HG03045 (cell line): ENCODE measurements around the gene SEC61G.

Experiments
- ATAC-seq: cut with Tn5 transposase; IDR thresholded peaks from one replicate; pipeline ENCODE4 v1.9.1; 2021; ENCODE audit warnings: mild to moderate bottlenecking, moderate library complexity; ENCODE audit not compliant: unreplicated experiment

SEC61G gene

DNA sequence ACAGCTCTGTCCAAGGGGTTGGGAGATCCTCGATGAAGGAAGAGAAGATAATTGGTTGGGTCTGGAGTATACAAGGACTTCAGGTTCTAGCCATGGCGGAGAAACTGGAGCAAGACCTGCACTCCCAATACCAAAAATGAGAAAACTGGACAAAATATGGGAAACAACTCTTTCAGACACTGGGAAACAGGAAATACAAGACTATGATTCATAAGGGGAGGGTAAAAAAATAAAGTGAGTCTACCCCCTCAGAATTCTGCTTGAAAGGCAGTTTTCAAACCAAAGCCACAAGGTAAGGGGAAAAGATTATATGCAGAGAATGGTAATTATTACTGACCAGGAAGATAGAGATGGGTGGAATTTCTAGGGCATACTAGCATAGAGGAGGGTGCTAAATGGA lies 10.2 kb upstream of the SEC61G start:
- ATAC-seq = no peak

DNA sequence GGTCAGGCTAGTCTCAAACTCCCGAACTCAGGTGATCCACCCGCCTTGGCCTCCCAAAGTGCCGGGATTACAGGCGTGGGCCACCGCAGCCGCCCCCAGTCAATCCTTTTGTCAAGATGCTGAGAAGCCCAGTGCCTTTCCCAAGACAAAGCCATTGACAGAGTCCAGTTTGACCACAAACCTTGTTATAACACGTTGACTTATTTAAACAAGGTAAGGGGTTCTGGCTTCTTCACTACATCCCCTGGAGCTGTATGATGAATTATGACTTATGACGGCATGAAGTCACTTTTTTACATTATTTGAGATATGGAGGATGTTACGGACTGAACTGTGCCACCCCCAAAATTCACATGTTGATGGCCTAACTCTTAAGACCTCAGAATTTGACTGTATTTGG lies 5.8 kb upstream of the SEC61G start:
- no peak for ATAC-seq

DNA sequence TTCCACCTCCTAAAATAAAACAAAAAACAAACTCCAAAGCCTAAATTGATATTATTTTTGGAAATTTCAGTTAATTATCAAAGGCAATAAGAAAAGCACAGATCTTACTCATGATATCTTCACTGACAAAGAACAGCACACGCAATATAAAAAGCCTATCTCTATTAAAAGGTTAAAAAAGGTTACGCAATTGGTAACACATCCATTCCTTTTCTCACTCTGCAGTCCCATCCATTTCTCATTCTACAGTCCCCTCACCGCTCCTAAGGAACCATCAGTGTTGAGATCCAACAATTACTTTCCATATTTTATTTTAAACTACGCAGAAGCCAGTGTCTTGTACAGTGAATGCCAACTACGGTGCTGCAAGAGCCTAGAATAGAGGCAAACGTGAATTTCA lies 1.3 kb downstream of the SEC61G start:
- no peak for ATAC-seq

DNA sequence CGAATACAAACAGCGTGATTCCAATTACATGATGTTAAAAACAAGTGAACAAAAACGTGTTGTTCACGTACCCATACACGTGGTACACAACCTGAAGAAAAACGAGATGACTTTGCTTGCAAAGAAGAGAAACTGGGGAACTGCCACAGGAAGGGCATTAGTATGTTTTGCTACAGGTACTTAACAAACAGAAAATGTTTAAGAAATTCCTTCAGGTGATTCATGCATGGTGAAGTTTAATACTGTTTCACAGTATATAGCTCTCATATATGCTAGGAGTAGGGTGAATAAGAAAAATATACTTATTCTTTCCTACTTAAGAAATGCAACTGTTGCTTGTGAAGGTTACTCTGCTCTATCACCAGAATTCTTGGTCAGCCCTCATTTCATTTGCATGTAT lies 9.8 kb downstream of the SEC61G start:
- no peak for ATAC-seq

DNA sequence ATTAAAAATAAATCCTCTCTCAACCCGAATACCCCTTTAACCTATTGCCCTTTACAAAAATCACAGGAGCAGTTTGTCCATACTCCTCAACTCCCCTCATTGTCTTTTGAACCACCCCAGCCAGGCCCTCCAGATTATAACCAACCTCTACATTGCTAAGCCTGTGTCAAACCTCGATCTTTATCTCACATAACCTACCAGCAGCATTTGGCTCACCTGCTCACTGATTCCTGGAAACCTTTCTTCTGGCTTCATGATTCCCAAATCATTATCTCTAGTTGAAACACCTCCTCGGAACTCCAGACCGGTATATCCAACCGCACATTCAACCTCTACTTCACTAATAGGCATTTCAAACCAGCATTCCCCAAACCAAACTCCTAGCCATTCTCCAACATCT lies 11.8 kb downstream of the SEC61G start:
- ATAC-seq = no peak

DNA sequence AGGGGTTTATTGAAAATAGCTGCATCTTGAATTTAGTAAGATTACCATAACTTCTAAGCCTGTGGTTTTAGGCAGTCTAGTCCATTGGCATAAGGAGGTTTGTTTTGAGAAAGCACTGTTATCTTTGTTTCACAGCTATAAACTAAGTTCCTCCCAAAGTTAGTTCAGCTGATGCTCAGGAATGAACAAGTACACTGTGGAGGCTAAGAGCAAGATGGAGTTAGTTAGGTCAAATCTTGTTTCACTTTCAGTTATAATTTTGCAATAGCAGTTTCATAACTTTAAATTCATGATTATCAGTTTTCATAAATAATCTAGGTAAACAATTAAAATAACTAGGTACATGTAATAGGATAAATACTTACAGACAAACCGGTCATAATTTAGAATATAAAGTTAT lies 15.4 kb downstream of the SEC61G start:
- ATAC-seq = no peak

DNA sequence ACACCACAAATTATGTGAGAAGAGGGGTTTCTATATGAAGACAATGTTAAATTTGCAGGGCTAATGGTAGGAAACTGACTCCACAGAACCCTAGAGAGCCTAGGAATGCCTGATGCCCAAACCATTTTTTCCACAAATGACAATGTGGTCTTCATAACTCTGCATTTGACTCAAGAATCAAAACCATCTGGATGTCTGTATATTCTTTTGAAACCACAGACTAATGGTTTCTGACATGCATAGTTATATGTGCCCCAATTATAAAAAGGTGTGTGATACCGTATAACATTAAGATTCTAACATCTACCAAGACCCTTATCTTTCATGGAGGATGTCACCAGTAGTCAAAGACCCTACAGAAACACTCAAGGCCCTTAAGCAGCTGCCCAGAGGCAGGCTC lies 20.3 kb downstream of the SEC61G start:
- ATAC-seq = no peak

DNA sequence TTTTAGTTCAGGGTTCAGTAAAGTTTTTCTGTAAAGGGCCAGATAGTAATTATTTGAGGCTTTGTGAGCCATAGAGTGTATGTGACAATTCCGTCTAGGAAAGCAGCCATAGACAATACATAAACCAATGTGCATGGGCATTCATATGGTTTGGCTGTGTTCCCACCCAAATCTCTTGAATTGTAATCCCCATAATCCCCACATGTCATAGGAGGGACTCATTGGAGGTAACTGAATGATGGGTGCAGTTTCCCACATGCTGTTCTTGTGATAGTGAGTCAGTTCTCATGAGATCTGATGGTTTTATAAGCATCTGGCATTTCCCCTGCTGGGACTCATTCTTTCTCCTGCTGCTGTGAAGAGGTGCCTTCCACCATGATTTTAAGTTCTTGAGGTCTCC lies 29.9 kb downstream of the SEC61G start:
- ATAC-seq = no peak

DNA sequence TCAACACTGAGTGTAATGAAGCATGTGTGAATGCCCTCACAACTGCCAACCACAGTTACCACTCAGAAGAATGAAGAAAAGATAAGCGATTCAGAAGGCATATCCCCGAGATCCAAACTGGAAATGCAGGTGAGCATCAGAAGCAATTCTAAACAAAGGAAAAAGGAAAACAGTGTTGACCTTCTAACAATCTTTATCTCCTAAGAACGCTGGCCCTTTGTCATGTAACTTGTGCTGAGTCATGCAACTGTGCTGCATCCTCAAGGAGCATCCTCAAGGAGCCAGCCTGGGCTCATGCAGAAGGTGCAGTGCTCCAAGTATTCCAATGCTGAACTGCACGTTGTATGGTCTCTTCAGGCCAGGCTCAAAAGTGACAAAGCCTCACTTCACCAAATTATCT lies 30.6 kb downstream of the SEC61G start:
- no peak for ATAC-seq

DNA sequence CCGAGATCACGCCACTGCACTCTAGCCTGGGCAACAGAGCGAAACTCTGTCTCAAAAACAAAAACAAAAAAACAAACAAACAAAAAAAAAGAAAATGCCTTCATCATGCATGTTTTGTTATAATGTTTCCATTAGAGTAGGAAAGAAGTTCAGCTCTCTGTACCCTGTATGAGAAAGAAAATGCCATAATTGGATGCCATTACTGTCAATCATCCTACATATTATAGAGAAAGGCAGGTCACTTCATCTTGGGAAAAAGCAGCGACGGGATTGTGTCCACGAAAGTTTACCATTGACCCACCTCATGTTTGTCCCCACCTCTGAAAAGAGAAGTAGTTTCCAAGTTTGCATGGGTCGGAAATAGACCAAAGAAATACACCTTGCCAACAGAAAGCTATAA lies 33.8 kb downstream of the SEC61G start:
- no peak for ATAC-seq

DNA sequence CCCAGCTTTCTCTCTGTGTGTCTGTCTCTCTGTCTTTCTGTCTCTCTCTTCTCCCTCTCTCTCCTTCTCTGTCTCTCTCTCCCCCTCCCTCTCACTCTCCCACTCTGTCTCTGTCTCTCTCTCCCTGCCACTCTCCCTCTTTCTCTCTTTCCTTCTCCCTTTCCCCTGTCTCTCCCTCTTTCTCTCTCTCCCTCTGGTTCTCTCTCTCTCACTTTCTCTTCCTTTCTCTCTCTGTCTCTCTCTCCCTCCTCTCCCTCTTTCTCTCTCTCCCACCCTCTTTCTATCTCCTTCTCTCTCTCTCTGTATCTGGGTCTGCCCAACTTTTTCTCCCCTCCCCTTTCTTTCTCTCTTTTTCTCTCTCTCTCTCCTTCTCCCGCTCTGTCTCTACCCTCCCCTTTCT lies 36.5 kb downstream of the SEC61G start:
- ATAC-seq = no peak

DNA sequence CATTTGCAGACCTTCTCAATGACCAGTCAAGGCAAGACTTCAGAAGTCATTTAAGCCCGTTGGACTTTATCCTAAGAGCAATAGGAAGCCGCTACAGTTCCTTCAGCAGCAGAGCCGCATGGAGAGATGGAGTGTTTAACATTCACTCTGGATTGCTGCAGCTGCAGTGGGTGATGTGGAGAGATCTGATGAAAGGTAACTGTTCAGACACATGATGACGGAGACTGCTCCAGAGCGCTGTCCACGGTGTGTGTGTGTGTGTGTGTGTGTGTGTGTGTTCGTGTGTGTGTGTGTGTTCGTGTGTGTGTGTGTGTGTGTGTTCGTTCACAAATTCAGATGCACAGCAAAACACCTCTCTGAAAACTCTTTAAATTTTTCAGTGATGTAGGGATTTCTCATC lies 37.0 kb downstream of the SEC61G start:
- no peak for ATAC-seq

DNA sequence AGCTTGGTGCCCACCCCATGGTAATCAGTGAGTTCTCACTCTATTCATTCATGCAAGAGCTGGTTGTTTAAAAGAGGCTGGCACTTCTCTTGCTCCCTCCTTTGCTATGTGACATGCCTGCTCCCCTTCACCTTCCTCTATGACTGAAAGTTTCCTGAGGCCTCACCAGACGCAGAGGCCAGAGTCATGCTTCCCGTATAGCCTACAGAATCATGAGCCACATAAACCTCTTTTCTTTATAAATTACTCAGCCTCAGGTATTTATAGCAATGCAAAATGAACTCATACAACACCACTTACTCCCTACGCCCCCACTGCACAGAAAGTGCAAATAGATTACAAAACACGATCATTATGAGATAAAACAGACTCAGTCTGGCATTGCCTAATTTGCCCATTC lies 39.0 kb downstream of the SEC61G start:
- no peak for ATAC-seq

DNA sequence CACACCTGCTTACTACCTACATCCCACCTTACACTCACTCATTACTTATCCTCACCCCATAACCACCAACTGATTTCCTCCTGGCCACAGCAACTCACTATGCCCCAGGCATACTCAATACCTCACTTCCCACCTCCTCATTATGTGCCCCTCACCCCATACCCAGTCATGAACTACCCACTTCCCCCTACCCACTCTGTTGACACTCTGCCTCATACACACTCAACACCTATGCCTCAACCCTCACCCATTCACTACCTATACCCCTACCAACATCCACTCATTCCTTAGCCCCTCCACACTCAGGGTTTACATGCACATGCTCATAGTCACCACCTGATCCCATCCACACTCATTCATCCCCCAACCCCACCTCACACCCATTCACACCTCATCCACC lies 39.6 kb downstream of the SEC61G start:
- ATAC-seq = no peak

DNA sequence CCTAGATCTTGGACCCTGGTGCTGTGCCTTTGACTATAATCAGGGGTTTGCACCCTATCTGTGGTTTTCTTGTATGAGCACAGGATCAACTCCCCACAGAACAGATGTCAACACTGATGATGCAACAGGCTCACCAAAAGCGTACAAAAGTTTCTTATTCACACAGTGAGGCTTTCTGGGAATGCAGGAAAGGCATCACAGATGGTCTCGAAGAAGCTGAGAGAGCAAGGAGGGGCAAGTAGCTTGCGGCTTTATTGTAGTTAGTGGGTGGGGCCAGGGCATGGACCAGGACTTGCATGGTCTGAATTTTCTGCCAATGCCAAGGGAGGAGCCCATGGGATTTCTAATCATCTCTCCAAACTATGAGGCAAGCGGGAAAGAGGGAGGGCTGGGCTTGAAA lies 46.2 kb downstream of the SEC61G start:
- ATAC-seq = no peak

DNA sequence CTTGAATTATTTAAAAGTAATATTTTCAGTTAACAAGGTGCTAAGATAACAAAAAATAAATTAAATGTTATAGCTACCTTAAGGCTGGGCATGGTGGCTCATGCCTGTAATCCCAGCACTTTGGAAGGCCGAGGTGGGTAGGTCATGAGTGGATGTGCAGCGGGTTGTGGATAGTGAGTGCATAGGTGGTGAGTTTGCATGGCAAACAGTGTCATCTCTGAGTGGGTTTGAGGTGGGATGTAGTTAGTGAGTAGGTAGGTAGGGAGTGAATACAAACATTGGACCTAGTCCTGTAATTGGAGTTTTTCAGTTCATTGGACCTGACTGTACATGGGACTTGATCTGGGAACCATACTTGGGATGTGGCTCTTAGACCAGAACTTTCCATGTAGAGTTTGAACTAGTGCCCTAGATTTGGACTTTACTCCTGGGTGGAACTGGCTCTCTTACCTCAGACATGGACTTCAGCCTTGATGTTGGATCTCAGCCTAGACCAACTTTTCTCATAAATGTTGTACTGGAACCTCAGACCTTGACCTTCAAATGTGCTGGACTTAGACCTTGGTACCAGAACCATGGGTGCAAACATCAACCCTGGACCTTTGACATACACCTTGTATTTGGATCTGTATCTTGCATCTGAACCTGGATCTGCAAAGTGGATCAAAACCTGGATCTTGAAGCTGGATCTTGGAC lies 47.0 kb downstream of the SEC61G start:
- no peak for ATAC-seq

DNA sequence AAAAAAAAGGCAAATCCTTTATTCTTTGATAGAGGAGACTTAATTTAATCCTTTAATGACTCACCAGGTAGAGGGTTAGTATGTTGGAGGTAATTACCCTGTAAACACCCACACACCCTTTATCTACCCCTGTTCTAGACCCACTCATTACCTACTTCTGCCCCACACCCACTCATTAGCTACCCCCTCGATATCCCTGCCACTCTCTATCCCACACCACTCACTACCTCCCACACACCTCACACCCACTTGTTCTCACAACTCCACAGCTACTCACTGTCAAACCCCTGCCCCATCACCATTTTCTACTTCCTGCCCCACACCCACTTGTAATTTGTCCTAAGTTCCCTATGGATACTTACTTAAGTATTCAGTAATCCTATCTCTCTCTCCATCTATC lies 49.7 kb downstream of the SEC61G start:
- no peak for ATAC-seq

DNA sequence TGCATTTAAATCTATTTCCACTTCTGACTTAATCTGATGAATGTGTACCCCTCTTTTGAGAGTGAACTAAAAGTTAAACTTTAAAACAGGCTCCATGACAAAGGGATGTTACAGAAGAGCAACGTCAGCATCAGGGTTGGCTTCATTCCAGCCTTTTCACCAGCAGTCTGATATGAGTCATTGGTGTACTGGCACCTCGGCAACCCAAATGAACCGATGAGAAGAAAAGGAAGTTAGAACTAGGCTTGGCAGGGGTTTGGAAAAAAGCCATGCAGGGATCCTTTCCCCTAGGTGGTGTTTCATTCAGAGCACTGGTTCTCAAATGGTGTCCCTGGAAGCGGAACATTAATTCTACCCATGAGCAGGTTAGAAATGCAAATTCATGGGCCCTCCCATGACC lies 53.6 kb downstream of the SEC61G start:
- ATAC-seq = no peak

DNA sequence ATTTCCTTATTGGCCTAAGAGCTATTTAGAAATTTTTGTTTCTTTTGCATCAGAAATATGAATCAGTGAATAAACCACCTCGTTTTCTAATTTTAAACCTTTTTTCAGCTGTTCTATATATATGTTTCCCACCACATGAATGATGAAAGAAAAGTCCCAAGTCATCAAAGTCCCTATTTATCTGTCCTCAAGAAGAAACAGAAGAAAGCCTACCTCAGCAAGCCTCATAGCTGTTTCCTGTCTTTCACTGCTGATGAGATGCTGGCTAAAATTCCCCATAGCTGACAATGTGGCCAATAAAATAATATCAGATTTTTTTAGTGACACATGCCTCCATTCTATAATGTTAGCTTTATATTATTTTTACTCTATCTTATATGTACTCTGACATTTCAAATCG lies 54.2 kb downstream of the SEC61G start:
- no peak for ATAC-seq
